Peyer's patch (tissue), 4 donors: ENCODE data around the gene CRIP2.

Experiments used
- POLR2A ChIP-seq, 2 donors: fragments of 450-650 bp; IDR thresholded peaks; one replicate each; pipeline ENCODE4 v1.5.1; 2017; ENCODE audit warnings: antibody characterized with exemption in 2 of 2, mild to moderate bottlenecking in 2 of 2, moderate library complexity in 2 of 2
- TF ChIP-seq, protein P1 (sequence below), 6 experiments: fragments of 450-650 bp in 4 of 6; fragments of 200-600 bp in 2 of 6; sonication (generic) in 1 of 6; IDR thresholded peaks; one replicate each; pipeline ENCODE4 v1.5.1; 2017 to 2019; ENCODE audit warnings: antibody characterized with exemption in 6 of 6, mild to moderate bottlenecking in 3 of 6, moderate library complexity in 1 of 6

DNA sequence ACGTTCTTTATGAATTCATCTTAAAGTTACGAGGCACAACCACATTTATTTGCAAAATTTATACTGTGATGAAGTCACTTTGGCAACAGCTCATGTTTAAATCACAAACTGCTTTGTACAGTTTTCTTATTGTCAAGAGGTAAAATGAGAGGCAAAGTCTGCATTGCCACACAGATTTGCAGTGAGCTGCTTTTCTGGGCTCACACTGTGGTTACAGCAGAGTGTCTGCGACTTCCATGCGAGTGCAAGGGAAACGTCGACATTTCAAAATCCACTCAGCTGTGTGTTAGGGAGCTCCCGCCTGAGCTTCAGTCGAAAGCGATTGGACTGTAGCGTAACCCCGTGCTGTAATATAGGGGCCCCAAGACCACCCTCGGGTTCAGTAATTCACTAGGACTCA is 42.0 kb upstream of the CRIP2 start:
- TF ChIP-seq, protein P1, sequence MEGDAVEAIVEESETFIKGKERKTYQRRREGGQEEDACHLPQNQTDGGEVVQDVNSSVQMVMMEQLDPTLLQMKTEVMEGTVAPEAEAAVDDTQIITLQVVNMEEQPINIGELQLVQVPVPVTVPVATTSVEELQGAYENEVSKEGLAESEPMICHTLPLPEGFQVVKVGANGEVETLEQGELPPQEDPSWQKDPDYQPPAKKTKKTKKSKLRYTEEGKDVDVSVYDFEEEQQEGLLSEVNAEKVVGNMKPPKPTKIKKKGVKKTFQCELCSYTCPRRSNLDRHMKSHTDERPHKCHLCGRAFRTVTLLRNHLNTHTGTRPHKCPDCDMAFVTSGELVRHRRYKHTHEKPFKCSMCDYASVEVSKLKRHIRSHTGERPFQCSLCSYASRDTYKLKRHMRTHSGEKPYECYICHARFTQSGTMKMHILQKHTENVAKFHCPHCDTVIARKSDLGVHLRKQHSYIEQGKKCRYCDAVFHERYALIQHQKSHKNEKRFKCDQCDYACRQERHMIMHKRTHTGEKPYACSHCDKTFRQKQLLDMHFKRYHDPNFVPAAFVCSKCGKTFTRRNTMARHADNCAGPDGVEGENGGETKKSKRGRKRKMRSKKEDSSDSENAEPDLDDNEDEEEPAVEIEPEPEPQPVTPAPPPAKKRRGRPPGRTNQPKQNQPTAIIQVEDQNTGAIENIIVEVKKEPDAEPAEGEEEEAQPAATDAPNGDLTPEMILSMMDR (IDR thresholded peaks at IDR 0.05) = no peak
- no peak for TF ChIP-seq POLR2A (IDR thresholded peaks at IDR 0.05)
